ENCODE measurements around the gene UBAP2L. TPM values are rescaled to one million over a fixed set of nuclear protein-coding genes. Genes with fewer than 3 reads are reported as not detected.

Gene UBAP2L
- total and polyA plus RNA-seq, 2 experiments from 2014 or later, result 98.5 to 157 TPM

- no peak for TF ChIP-seq ZNF114 (CRISPR knock-in tag; IDR thresholded peaks at IDR 0.05)
- no peak for TF ChIP-seq JUNB (IDR thresholded peaks at IDR 0.05; ENCODE audit: unreplicated experiment)
- TF ChIP-seq ZNF331 (CRISPR knock-in tag; IDR thresholded peaks at IDR 0.05; ENCODE audit: low read depth), result no peak
- no peak for TF ChIP-seq ZNF462 (CRISPR knock-in tag; IDR thresholded peaks at IDR 0.05)
- no peak for TF ChIP-seq EZH2 (IDR thresholded peaks at IDR 0.05; ENCODE audit: low read depth, unreplicated experiment)
- TF ChIP-seq CTCF (conservative IDR thresholded peaks at IDR 0.05; ENCODE audit: low read depth in 2 of 2), result no peak
- TF ChIP-seq EZH2phosphoT487 (IDR thresholded peaks at IDR 0.05; ENCODE audit: unreplicated experiment), result no peak
- TF ChIP-seq POLR2AphosphoS5 (IDR thresholded peaks at IDR 0.05; ENCODE audit: low read depth), result no peak
- no peak for TF ChIP-seq CREB1 (CRISPR knock-in tag; IDR thresholded peaks at IDR 0.05; ENCODE audit: low read depth)
- TF ChIP-seq REST (IDR thresholded peaks at IDR 0.05; ENCODE audit: unreplicated experiment), result no peak
- TF ChIP-seq STAT1 (IDR thresholded peaks at IDR 0.05; ENCODE audit: unreplicated experiment), result no peak
- TF ChIP-seq NANOG (IDR thresholded peaks at IDR 0.05; ENCODE audit: borderline replicate concordance), result no peak
- no peak for TF ChIP-seq ETS1 (IDR thresholded peaks at IDR 0.05)
- Histone ChIP-seq H3K27me3 (ENCODE audit: insufficient read depth) (no peaks in the 10 kb centered on the region), H3K36me3 (ENCODE audit: insufficient read depth) (no peaks in the 10 kb centered on the region), H3K79me2 (replicated peaks; ENCODE audit: insufficient read depth) (no peaks in the 10 kb centered on the region), H3K4me2 (no peak overlapping the region), H3K9me2 (ENCODE audit: insufficient read depth) (no peaks in the 10 kb centered on the region), H3K27ac (ENCODE audit: low read depth) (no peak overlapping the region), H3K4me3 (no peak overlapping the region), H3K4me1 (ENCODE audit: insufficient read depth) (peaks cover 22% of the 10 kb centered on the region), H4K20me1 (replicated peaks; ENCODE audit: insufficient read depth) (no peaks in the 10 kb centered on the region), H3F3A (replicated peaks; ENCODE audit: low read depth) (0 out of 2 replicates have a peak, but pooled peaks cover 12% of the 10 kb centered on the region), H2AFZ (no peak overlapping the region)
- Mint-ChIP-seq H3K27me3 (ENCODE audit: insufficient read depth, low read depth, poor library complexity) (peaks cover 13% of the 10 kb centered on the region), H3K4me1 (peaks cover 33% of the 10 kb centered on the region), H3K9me3 (no peaks in the 10 kb centered on the region; the same call in 2 of the 3 replicates), H3K36me3 (ENCODE audit: low read depth) (no peaks in the 10 kb centered on the region), H3K27ac (no peak overlapping the region), H3K4me3 (no peak overlapping the region)
- DNase-seq (ENCODE audit: low spot score), result no peak
- no peak for ATAC-seq
These were observed 30.2 kb upstream of the UBAP2L start for GRCh38 chr1:154190550-154190949.

All from GM23338 (cell line).